A549 (cell line): ENCODE data around the gene NEK5. TPM values are rescaled to one million over a fixed set of nuclear protein-coding genes. Genes with fewer than 3 reads are reported as not detected.
"Not testable (repeated sequence)": the region's sequence is repeated elsewhere in the genome, so short reads cannot be mapped to it uniquely, and the experiment has no call there.

ENCODE experiments used
- ATAC-seq, 2 experiments: fragments of 200-7000 bp in 1 of 2; fragments of >200 bp in 1 of 2; cut with Nextera tagmentation in 1 of 2; cut with Tn5 transposase in 1 of 2; 3 replicates each; pipeline versions ENCODE4 v1.8.0 to v1.9.1; 2018 to 2020; ENCODE audit warnings: mild to moderate bottlenecking in 1 of 2, moderate library complexity in 1 of 2
- CTCF ChIA-PET: fragments of 300-600 bp; sonication (Branson Sonifier 250); formaldehyde crosslinking; extraction: SDS; loops from one replicate; lab custom pipeline; 2021; ENCODE audit warnings: antibody characterized with exemption, inconsistent platforms; lab: Yijun Ruan, JAX
- POLR2A ChIA-PET: fragments of 350-600 bp; formaldehyde crosslinking; extraction: SDS; loops from one replicate; lab custom pipeline; 2021; ENCODE audit warnings: antibody characterized with exemption, inconsistent platforms; lab: Yijun Ruan, JAX
- DNase-seq, 2 experiments: peaks; one replicate each; pipeline versions ENCODE4 v3.0.0 to v3.0.0-alpha.2; 2011 to 2016; ENCODE audit warnings: low read depth in 1 of 2, low spot score in 1 of 2
- FAIRE-seq: peaks from 2 replicates; lab custom pipeline; 2011; peaks lifted over from hg19 to GRCh38; lab: Jason Lieb, UNC
- H3K27ac ChIP-seq, 2 experiments: fragments of >200 bp; sonication (Bioruptor Twin); formaldehyde crosslinking; 3 replicates each; pipeline ENCODE4 v1.5.1; 2016 to 2017
- H3K4me1 ChIP-seq: fragments of >200 bp; sonication (Bioruptor Twin); formaldehyde crosslinking; 3 replicates; pipeline ENCODE4 v1.6.1; 2016
- H3K4me2 ChIP-seq: fragments of >200 bp; sonication (Bioruptor Twin); formaldehyde crosslinking; 3 replicates; pipeline ENCODE4 v1.6.1; 2016
- H3K4me3 ChIP-seq: fragments of >200 bp; sonication (Bioruptor Twin); formaldehyde crosslinking; 3 replicates; pipeline ENCODE4 v1.5.1; 2016
- H3K9me3 ChIP-seq: fragments of >200 bp; sonication (Bioruptor Twin); formaldehyde crosslinking; 3 replicates; pipeline ENCODE4 v1.6.1; 2016
- CBX2 ChIP-seq: fragments of 200-600 bp; sonication (generic); IDR thresholded peaks from 2 replicates; pipeline ENCODE4 v1.6.1; 2016; ENCODE audit warnings: low read depth, mild to moderate bottlenecking, borderline replicate concordance
- EHMT2 ChIP-seq: fragments of 200-600 bp; sonication (generic); IDR thresholded peaks from 2 replicates; pipeline ENCODE4 v1.6.1; 2016; ENCODE audit warnings: antibody characterized with exemption, low read depth, mild to moderate bottlenecking, moderate library complexity
- EP300 ChIP-seq, 2 experiments: fragments of >200 bp; sonication (Bioruptor Twin); formaldehyde crosslinking; IDR thresholded peaks; 2 replicates in 1 of 2; 3 replicates in 1 of 2; pipeline ENCODE4 v1.6.1; 2016 to 2017
- ESRRA ChIP-seq: fragments of 150-350 bp; IDR thresholded peaks from 2 replicates; pipeline ENCODE4 v1.6.1; 2014; ENCODE audit warnings: mild to moderate bottlenecking, low read length, borderline replicate concordance
- FOSB ChIP-seq: fragments of 250-450 bp; sonication (Bioruptor Pico); IDR thresholded peaks from 2 replicates; pipeline ENCODE4 v1.5.0; 2020; ENCODE audit warnings: mild to moderate bottlenecking, moderate library complexity
- FOSL2 ChIP-seq, 2 experiments: fragments of 450-650 bp in 1 of 2; fragments of >200 bp in 1 of 2; sonication (Bioruptor Twin) in 1 of 2; formaldehyde crosslinking; IDR thresholded peaks; 2 replicates each; pipeline versions ENCODE4 v1.5.0 to v1.6.1; 2016 to 2020; ENCODE audit warnings: mild to moderate bottlenecking in 1 of 2, moderate library complexity in 1 of 2
- HDAC2 ChIP-seq: fragments of 200-600 bp; sonication (generic); IDR thresholded peaks from 2 replicates; pipeline ENCODE4 v1.6.1; 2016
- HEYL ChIP-seq: fragments of 250-450 bp; sonication (Bioruptor Pico); IDR thresholded peaks from 2 replicates; pipeline ENCODE4 v1.8.0; 2021; ENCODE audit warnings: mild to moderate bottlenecking, moderate library complexity
- HOXB13 ChIP-seq: fragments of 250-450 bp; sonication (Bioruptor Pico); IDR thresholded peaks from 2 replicates; pipeline ENCODE4 v1.5.0; 2020; ENCODE audit warnings: low read depth, mild to moderate bottlenecking, moderate library complexity
- KDM5A ChIP-seq: fragments of 200-600 bp; sonication (generic); IDR thresholded peaks from 2 replicates; pipeline ENCODE4 v1.6.1; 2016; ENCODE audit warnings: antibody characterized with exemption, mild to moderate bottlenecking
- NPAS2 ChIP-seq: fragments of 250-450 bp; sonication (Bioruptor Pico); IDR thresholded peaks from 2 replicates; pipeline ENCODE4 v1.8.0; 2022; ENCODE audit warnings: mild to moderate bottlenecking, moderate library complexity, borderline replicate concordance
- NR3C1 ChIP-seq: fragments of >200 bp; sonication (Bioruptor Twin); formaldehyde crosslinking; IDR thresholded peaks from 3 replicates; pipeline ENCODE4 v1.6.1; 2017
- PHF8 ChIP-seq: fragments of 200-600 bp; sonication (generic); IDR thresholded peaks from 2 replicates; pipeline ENCODE4 v1.6.1; 2016; ENCODE audit warnings: low read depth, mild to moderate bottlenecking, antibody characterized with exemption, moderate library complexity, borderline replicate concordance
- POLR2A ChIP-seq: IDR thresholded peaks from 2 replicates; pipeline ENCODE4 v1.6.1; 2012; ENCODE audit warnings: mild to moderate bottlenecking, low read length
- POLR2AphosphoS2 ChIP-seq: conservative IDR thresholded peaks from 2 replicates; pipeline ENCODE4 v1.6.1; 2012; ENCODE audit warnings: low read length, improper control_type of control experiment, inconsistent platforms
- RAD21 ChIP-seq, 2 experiments: fragments of >200 bp in 1 of 2; sonication (Bioruptor Twin) in 1 of 2; formaldehyde crosslinking in 1 of 2; IDR thresholded peaks in 1 of 2; conservative IDR thresholded peaks in 1 of 2; 2 replicates in 1 of 2; 3 replicates in 1 of 2; pipeline ENCODE4 v1.6.1; 2012 to 2018; ENCODE audit warnings: inconsistent platforms in 1 of 2
- SMC3 ChIP-seq: fragments of >200 bp; sonication (Bioruptor Twin); formaldehyde crosslinking; IDR thresholded peaks from 3 replicates; pipeline ENCODE4 v1.6.1; 2018; ENCODE audit warnings: inconsistent platforms
- SREBF2 ChIP-seq: fragments of 450-650 bp; IDR thresholded peaks from 2 replicates; pipeline ENCODE4 v1.6.1; 2014; ENCODE audit warnings: mild to moderate bottlenecking, moderate library complexity
- ZSCAN20 ChIP-seq: fragments of 250-450 bp; sonication (Bioruptor Pico); IDR thresholded peaks from 2 replicates; pipeline ENCODE4 v1.8.0; 2022; ENCODE audit warnings: mild to moderate bottlenecking, moderate library complexity
- WGBS: methylation state at CpG from one replicate; pipeline ENCODE4 v1.1.6; 2017; ENCODE audit errors: missing lambda C conversion rate; 5-methylcytosine and 5-hydroxymethylcytosine counted together
- polyA plus RNA-seq, 4 experiments: library from polyadenylated mRNA; depleted of rRNA in 3 of 4; stranded (reverse); fragments of >200 nt; fragmentation: RNase III in 1 of 4; extraction: RNeasy Plus Mini Kit Qiagen cat#74134 plus additional on column Dnase treatment in 1 of 4; gene quantifications; 2 replicates in 3 of 4; 3 replicates in 1 of 4; pipeline ENCODE4 v1.2.3, GENCODE V29; 2011 to 2017
- TF ChIP-seq, protein P1 (sequence below): fragments of 250-450 bp; sonication (Bioruptor Pico); IDR thresholded peaks from 2 replicates; pipeline ENCODE4 v1.5.0; 2020; ENCODE audit warnings: low read depth, mild to moderate bottlenecking, moderate library complexity
- TF ChIP-seq, protein P2 (sequence below): fragments of >200 bp; sonication (Bioruptor Twin); formaldehyde crosslinking; IDR thresholded peaks from 2 replicates; pipeline ENCODE4 v1.6.1; 2016
- TF ChIP-seq, protein P3 (sequence below): IDR thresholded peaks from 2 replicates; pipeline ENCODE4 v1.6.1; 2012; ENCODE audit warnings: low read depth, borderline replicate concordance

NEK5 gene
- polyA plus RNA-seq, 2 of the 4 experiments (the other 2 are of a cell fraction) = 0.08 to 0.23 TPM

DNA sequence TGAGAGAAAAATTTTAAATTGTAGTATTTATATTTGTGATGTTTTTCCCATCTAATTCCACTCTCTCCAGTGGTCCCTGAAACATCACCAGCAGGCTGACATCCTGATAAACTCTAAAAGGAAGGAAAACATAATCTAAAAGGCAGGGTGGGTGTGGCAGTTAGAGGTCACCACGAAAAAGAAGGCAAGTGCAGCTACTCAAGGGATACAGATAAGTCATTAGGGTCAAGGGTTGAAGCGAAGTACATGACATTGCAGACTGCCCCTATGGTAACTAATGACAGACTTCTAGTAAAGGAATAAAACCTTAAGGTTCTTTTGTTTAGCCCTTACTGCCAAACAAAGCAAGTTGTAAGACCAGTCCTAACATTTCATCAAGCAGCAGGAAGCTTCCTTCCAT lies 36.5 kb upstream of the NEK5 start:
- Histone ChIP-seq H3K9me3 (no peaks in the 10 kb centered on the region), H3K4me2 (no peak overlapping the region), H3K4me3 (no peak overlapping the region), H3K4me1 (no peaks in the 10 kb centered on the region), H3K27ac (no peak overlapping the region)
- ChIA-PET CTCF (no interaction called here), POLR2A (no interaction called here)
- 49% methylated on average over 2 of the region's 2 CpGs for WGBS
- DNase-seq = no peak
- FAIRE-seq = no peak
- no peak for ATAC-seq
- TF ChIP-seq POLR2A = no peak
- no peak for TF ChIP-seq NPAS2
- TF ChIP-seq HEYL = no peak
- TF ChIP-seq, protein P1, sequence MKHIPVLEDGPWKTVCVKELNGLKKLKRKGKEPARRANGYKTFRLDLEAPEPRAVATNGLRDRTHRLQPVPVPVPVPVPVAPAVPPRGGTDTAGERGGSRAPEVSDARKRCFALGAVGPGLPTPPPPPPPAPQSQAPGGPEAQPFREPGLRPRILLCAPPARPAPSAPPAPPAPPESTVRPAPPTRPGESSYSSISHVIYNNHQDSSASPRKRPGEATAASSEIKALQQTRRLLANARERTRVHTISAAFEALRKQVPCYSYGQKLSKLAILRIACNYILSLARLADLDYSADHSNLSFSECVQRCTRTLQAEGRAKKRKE = no peak
- TF ChIP-seq, protein P2, sequence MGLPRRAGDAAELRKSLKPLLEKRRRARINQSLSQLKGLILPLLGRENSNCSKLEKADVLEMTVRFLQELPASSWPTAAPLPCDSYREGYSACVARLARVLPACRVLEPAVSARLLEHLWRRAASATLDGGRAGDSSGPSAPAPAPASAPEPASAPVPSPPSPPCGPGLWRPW = no peak
- TF ChIP-seq HDAC2 = no peak
- no peak for TF ChIP-seq EHMT2
- no peak for TF ChIP-seq PHF8
- no peak for TF ChIP-seq KDM5A
- TF ChIP-seq ESRRA = no peak
- no peak for TF ChIP-seq RAD21 (conservative IDR thresholded peaks at IDR 0.05 in 1 of 2, IDR thresholded peaks at IDR 0.05 in 1 of 2)
- TF ChIP-seq SREBF2 = no peak
- TF ChIP-seq CBX2 = no peak
- no peak for TF ChIP-seq EP300 (IDR thresholded peaks at IDR 0.05)
- no peak for TF ChIP-seq ZSCAN20 (CRISPR knock-in tag)
- no peak for TF ChIP-seq FOSL2 (IDR thresholded peaks at IDR 0.05)
- TF ChIP-seq FOSL2 (CRISPR knock-in tag; IDR thresholded peaks at IDR 0.05) = no peak
- no peak for TF ChIP-seq POLR2AphosphoS2
- no peak for TF ChIP-seq FOSB (CRISPR knock-in tag)

DNA sequence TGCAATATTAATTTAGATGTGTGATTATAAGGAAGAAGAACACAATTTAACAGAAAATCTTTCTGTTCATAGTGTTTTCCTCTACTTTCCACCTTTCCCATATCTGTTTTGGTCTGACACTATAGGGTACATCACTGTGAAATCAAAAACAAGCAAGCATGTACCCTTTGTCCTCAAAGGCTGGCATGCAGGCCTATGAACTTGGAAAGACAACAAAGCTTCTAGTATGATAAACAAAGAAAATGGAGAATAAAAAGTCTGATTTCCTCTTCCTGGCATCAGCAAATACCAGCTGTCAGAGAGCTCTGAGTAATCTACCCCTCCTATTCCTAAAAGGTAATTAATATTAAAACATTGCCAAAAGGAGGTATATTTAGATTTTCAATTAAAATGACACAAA lies 36.1 kb upstream of the NEK5 start:
- no peak overlapping the region for H3K4me2 ChIP-seq
- TF ChIP-seq POLR2A = no peak
- no peak for TF ChIP-seq SMC3
- TF ChIP-seq, all 56 proteins: peak for 0
- POLR2A ChIA-PET = no interaction called here
- H3K27ac ChIP-seq = no peak overlapping the region
- FAIRE-seq (no peak), ATAC-seq (no peak), DNase-seq (no peak)
- H3K9me3 ChIP-seq = no peaks in the 10 kb centered on the region
- no peak overlapping the region for H3K4me3 ChIP-seq
- CTCF ChIA-PET = no interaction called here
- H3K4me1 ChIP-seq = no peaks in the 10 kb centered on the region

DNA sequence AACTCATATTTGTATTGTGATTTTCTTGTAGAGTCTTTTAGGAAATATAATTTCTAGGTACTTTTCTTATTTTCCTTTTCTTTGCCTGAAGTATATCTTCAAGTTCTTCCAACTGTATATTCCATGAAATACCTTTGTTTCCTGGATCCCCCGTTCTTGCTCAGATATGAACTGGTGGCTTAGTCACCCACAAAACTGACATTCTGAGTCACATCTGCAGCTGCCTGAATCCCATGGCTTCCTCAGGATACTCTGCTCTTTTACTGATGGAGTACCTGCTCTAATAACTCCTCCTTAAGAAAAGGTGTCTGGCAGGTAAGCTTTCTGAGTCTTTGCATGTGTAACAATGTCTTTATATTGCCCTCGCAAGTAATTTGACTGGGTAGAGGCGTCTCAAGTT lies 35.0 kb upstream of the NEK5 start:
- H3K4me3 ChIP-seq, H3K4me1 ChIP-seq, H3K27ac ChIP-seq, H3K4me2 ChIP-seq, POLR2A ChIA-PET, DNase-seq, FAIRE-seq, ATAC-seq, H3K9me3 ChIP-seq: not testable (repeated sequence)
- 69% methylated on average over 3 of the region's 3 CpGs for WGBS
- CTCF ChIA-PET = interaction anchor here (2.3 kb wide), 1 partner anchor 36 kb away, joined by 5 read pairs; the partner anchor contains the start of gene NEK5

DNA sequence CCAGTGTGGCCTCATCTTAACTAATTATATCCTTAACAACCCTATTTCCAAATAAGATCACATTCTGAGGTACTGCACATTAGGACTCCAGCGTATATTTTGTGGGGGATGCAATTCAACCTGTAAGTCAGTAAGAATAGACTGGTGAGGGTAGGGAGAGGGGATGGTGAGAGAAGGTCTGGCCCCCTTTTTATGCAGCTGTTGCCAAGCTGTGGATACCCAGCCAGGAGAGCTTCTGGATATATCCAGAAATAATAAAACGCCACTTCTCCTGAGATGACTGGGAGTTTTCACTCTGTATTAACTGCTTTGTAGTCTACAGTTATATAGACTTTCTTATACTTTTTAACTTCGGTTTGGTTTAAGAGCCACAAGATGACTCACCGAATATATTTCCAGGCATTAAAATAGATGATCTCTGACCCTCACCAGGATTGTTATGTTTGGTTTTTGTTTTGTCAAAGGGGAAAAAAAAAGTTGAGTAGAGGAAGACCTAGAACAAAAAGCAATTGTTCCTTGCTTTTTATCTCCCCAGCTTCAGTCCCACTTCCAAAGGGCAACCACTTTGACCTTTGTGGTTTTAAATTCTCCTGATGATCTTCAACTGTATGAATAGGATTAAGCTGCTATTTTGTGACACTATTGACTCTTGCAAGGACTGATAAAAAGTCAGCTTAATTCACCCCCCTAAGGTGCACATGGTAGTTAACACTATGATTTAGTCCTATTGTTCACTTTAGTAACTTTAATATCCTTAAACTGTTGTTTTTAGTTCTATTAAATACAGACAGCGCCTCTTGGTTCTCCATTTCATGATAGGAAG lies 33.6 kb upstream of the NEK5 start:
- DNase-seq (no peak), FAIRE-seq (no peak), ATAC-seq (no peak)
- no peak overlapping the region for H3K4me2 ChIP-seq
- POLR2A ChIA-PET = no interaction called here
- TF ChIP-seq HOXB13 (CRISPR knock-in tag) = no peak
- no peak for TF ChIP-seq NR3C1
- TF ChIP-seq, protein P3, sequence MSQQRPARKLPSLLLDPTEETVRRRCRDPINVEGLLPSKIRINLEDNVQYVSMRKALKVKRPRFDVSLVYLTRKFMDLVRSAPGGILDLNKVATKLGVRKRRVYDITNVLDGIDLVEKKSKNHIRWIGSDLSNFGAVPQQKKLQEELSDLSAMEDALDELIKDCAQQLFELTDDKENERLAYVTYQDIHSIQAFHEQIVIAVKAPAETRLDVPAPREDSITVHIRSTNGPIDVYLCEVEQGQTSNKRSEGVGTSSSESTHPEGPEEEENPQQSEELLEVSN = no peak
- TF ChIP-seq NPAS2 = no peak
- no peak for TF ChIP-seq ESRRA
- no peak overlapping the region for H3K4me3 ChIP-seq
- CTCF ChIA-PET = interaction anchor here (2.3 kb wide), 1 partner anchor 34 kb away, joined by 5 read pairs; the partner anchor contains the start of gene NEK5
- peaks cover 5% of the 10 kb centered on the region; the same call in 2 of the 3 replicates for H3K4me1 ChIP-seq
- no peak overlapping the region for H3K27ac ChIP-seq
- WGBS = 61% methylated on average over 5 of the region's 5 CpGs
- H3K9me3 ChIP-seq = no peaks in the 10 kb centered on the region
